HepG2 (cell line): Measurements from ENCODE around the gene FKBP10.

Source experiments
- CHD2 ChIP-seq: IDR thresholded peaks from 2 replicates; pipeline ENCODE4 v1.6.1; 2011; ENCODE audit warnings: low read depth, low read length, improper control_type of control experiment
- CHD4 ChIP-seq: fragments of 200-600 bp; sonication (generic); IDR thresholded peaks from 2 replicates; pipeline ENCODE4 v1.7.0; 2017; ENCODE audit warnings: mild to moderate bottlenecking, low read length, borderline replicate concordance
- CTCF ChIP-seq: sonication (generic); formaldehyde crosslinking; IDR thresholded peaks from 2 replicates; pipeline ENCODE4 v1.5.0; 2020; ENCODE audit warnings: mild to moderate bottlenecking, missing genetic modification reagents, moderate library complexity
- MXI1 ChIP-seq: IDR thresholded peaks from 3 replicates; pipeline ENCODE4 v1.6.1; 2012; ENCODE audit warnings: low read depth, low read length, inconsistent platforms, borderline replicate concordance
- RBAK ChIP-seq: sonication (generic); formaldehyde crosslinking; IDR thresholded peaks from 2 replicates; pipeline ENCODE4 v1.5.1; 2020; ENCODE audit warnings: mild to moderate bottlenecking, missing genetic modification reagents
- ZNF280D ChIP-seq: sonication (generic); formaldehyde crosslinking; IDR thresholded peaks from 2 replicates; pipeline ENCODE4 v1.5.1; 2020; ENCODE audit warnings: mild to moderate bottlenecking, missing genetic modification reagents
- ZNF781 ChIP-seq: sonication (generic); formaldehyde crosslinking; IDR thresholded peaks from 2 replicates; pipeline ENCODE4 v1.5.1; 2020; ENCODE audit warnings: borderline replicate concordance, mild to moderate bottlenecking, missing genetic modification reagents; ENCODE audit errors: not compliant biosample characterization

DNA sequence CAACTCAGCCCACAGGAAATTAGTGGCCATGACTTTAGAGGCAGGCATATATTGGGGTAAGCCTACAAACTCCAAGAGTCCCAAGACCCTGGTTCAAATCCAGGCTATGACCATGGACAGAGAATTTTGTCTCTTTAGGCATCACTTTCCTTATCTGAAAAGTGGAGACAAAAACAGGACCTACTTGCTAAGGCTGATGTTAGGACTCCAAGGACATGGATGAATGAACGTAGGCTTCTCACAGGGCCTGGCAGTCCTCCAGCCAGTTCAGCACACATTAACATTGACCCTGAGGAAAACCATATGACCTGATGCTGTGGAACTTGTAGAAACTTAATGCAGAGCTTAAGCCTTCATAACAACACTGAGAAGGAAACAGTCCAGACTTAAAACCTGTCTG lies 1.4 kb downstream of the FKBP10 start:
- no peak for TF ChIP-seq ZNF280D
- no peak for TF ChIP-seq CHD2
- no peak for TF ChIP-seq CTCF (CRISPR knock-in tag)
- no peak for TF ChIP-seq MXI1
- no peak for TF ChIP-seq ZNF781 (CRISPR knock-in tag)
- TF ChIP-seq CHD4 = no peak
- no peak for TF ChIP-seq RBAK
